ENCODE data around the gene SLC16A14. TPM values are rescaled to one million over a fixed set of nuclear protein-coding genes. Genes with fewer than 3 reads are reported as not detected.

SLC16A14 gene
- total and polyA plus RNA-seq, 10 of the 15 experiments (the other 5 are each of a cell fraction or from before 2014, with no cell fraction given) = 0.87 to 6.4 (median 4.1) TPM; not detected in 1

- Histone ChIP-seq H3K79me2 (ENCODE audit: control insufficient read depth, insufficient read depth, low read length) (no peaks in the 10 kb centered on the region), H4K20me1 (ENCODE audit: control insufficient read depth, insufficient read depth) (no peaks in the 10 kb centered on the region), H3K9ac (ENCODE audit: control insufficient read depth, insufficient read depth, low read length) (no peak overlapping the region), H3K36me3 (ENCODE audit: control insufficient read depth in 2 of 2, insufficient read depth in 2 of 2, low read length in 1 of 2) (no peaks in the 10 kb centered on the region), H3K4me2 (ENCODE audit: control insufficient read depth, insufficient read depth) (no peak overlapping the region), H2AFZ (ENCODE audit: control insufficient read depth, low read depth, low read length) (no peak overlapping the region), H3K27ac (ENCODE audit: control insufficient read depth, insufficient read depth) (no peak overlapping the region), H3K9me3 (replicated peaks; ENCODE audit: control insufficient read depth, insufficient read depth, low read length) (no peaks in the 10 kb centered on the region), H3K4me3 (no peak overlapping the region), H3K27me3 (replicated peaks in 1 of 2; ENCODE audit: control insufficient read depth in 2 of 2, insufficient read depth in 2 of 2, low read length in 1 of 2) (no peaks in the 10 kb centered on the region), H3K4me1 (ENCODE audit: control insufficient read depth, insufficient read depth, low read length) (no peaks in the 10 kb centered on the region)
- WGBS (ENCODE audit: insufficient coverage, insufficient replicate concordance, low lambda C conversion rate, missing lambda C conversion rate) = 58% methylated on average over 5 of the region's 5 CpGs
- ChIA-PET SMC1A (ENCODE audit: uncharacterized antibody, unreplicated experiment) (no interaction called here), POLR2A (no interaction called here), RAD21 (ENCODE audit: unreplicated experiment) (no interaction called here), CTCF (interaction anchor here (0.6 to 5.8 kb wide), 5 partner anchors 8 to 125 kb away, joined by 3 to 35 read pairs (median 3); partner anchors contain the start of gene SLC16A14)
- intact Hi-C loops (cut with micrococcal nuclease; ENCODE audit: unreplicated experiment) = no loop called here
- ATAC-seq (no peak), FAIRE-seq (no peak), DNase-seq (ENCODE audit: low read depth, low spot score) (no peak)
- TF ChIP-seq, protein P1, sequence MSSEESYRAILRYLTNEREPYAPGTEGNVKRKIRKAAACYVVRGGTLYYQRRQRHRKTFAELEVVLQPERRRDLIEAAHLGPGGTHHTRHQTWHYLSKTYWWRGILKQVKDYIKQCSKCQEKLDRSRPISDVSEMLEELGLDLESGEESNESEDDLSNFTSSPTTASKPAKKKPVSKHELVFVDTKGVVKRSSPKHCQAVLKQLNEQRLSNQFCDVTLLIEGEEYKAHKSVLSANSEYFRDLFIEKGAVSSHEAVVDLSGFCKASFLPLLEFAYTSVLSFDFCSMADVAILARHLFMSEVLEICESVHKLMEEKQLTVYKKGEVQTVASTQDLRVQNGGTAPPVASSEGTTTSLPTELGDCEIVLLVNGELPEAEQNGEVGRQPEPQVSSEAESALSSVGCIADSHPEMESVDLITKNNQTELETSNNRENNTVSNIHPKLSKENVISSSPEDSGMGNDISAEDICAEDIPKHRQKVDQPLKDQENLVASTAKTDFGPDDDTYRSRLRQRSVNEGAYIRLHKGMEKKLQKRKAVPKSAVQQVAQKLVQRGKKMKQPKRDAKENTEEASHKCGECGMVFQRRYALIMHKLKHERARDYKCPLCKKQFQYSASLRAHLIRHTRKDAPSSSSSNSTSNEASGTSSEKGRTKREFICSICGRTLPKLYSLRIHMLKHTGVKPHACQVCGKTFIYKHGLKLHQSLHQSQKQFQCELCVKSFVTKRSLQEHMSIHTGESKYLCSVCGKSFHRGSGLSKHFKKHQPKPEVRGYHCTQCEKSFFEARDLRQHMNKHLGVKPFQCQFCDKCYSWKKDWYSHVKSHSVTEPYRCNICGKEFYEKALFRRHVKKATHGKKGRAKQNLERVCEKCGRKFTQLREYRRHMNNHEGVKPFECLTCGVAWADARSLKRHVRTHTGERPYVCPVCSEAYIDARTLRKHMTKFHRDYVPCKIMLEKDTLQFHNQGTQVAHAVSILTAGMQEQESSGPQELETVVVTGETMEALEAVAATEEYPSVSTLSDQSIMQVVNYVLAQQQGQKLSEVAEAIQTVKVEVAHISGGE (CRISPR knock-in tag; IDR thresholded peaks at IDR 0.05) = no peak
- TF ChIP-seq TARDBP (IDR thresholded peaks at IDR 0.05; ENCODE audit: borderline replicate concordance) (no peak), CEBPB (IDR thresholded peaks at IDR 0.05; ENCODE audit: borderline replicate concordance in 1 of 2, low read depth in 2 of 2, low read length in 2 of 2) (no peak), BMI1 (IDR thresholded peaks at IDR 0.05; ENCODE audit: borderline replicate concordance) (no peak), NR2C1 (IDR thresholded peaks at IDR 0.05) (no peak), SPI1 (IDR thresholded peaks at IDR 0.05; ENCODE audit: borderline replicate concordance, insufficient read depth, low read depth, low read length) (no peak), BACH1 (IDR thresholded peaks at IDR 0.05; ENCODE audit: borderline replicate concordance) (no peak), SIX5 (IDR thresholded peaks at IDR 0.05; ENCODE audit: low read depth, low read length, severe bottlenecking) (no peak), RCOR1 (conservative IDR thresholded peaks at IDR 0.05; ENCODE audit: low read depth, low read length) (no peak), RBBP5 (conservative IDR thresholded peaks at IDR 0.05) (no peak), FOXM1 (IDR thresholded peaks at IDR 0.05; ENCODE audit: low read depth, low read length) (no peak), STAT1 (conservative IDR thresholded peaks at IDR 0.05) (no peak), SMARCA5 (IDR thresholded peaks at IDR 0.05) (no peak)
- TF ChIP-seq, protein P2, sequence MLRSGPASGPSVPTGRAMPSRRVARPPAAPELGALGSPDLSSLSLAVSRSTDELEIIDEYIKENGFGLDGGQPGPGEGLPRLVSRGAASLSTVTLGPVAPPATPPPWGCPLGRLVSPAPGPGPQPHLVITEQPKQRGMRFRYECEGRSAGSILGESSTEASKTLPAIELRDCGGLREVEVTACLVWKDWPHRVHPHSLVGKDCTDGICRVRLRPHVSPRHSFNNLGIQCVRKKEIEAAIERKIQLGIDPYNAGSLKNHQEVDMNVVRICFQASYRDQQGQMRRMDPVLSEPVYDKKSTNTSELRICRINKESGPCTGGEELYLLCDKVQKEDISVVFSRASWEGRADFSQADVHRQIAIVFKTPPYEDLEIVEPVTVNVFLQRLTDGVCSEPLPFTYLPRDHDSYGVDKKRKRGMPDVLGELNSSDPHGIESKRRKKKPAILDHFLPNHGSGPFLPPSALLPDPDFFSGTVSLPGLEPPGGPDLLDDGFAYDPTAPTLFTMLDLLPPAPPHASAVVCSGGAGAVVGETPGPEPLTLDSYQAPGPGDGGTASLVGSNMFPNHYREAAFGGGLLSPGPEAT (IDR thresholded peaks at IDR 0.05; ENCODE audit: low read depth) = no peak
- TF ChIP-seq, protein P3, sequence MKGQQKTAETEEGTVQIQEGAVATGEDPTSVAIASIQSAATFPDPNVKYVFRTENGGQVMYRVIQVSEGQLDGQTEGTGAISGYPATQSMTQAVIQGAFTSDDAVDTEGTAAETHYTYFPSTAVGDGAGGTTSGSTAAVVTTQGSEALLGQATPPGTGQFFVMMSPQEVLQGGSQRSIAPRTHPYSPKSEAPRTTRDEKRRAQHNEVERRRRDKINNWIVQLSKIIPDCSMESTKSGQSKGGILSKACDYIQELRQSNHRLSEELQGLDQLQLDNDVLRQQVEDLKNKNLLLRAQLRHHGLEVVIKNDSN (IDR thresholded peaks at IDR 0.05; ENCODE audit: borderline replicate concordance, extremely low read length, insufficient read depth, low read depth, low read length) = no peak
- in situ Hi-C loops (cut with MboI) = no loop called here
- no TSS peak for BruUV-seq (replicated peaks)
Observed at GRCh38 chr2:230077851-230078547, 9.3 kb upstream of the SLC16A14 start.

Data from GM12878 (cell line).